Measurements from ENCODE around the gene KCND3.

The KCND3 gene

GRCh38 chr1:111884772-111885443 is 104.6 kb downstream of the KCND3 start:
- no peak for DNase-seq (ENCODE audit: low read depth in 2 of 3, low spot score in 1 of 3)

GRCh38 chr1:111882986-111883560 is 106.4 kb downstream of the KCND3 start:
- DNase-seq (ENCODE audit: low read depth in 2 of 3, low spot score in 1 of 3), result no peak

- DNase-seq (ENCODE audit: low read depth in 2 of 3, low spot score in 1 of 3), result no peak
Observed at GRCh38 chr1:111882559-111882958, 106.9 kb downstream of the KCND3 start.

- DNase-seq (ENCODE audit: low read depth in 2 of 3, low spot score in 1 of 3), result no peak
Observed at GRCh38 chr1:111880881-111881837, 108.3 kb downstream of the KCND3 start.

DNA sequence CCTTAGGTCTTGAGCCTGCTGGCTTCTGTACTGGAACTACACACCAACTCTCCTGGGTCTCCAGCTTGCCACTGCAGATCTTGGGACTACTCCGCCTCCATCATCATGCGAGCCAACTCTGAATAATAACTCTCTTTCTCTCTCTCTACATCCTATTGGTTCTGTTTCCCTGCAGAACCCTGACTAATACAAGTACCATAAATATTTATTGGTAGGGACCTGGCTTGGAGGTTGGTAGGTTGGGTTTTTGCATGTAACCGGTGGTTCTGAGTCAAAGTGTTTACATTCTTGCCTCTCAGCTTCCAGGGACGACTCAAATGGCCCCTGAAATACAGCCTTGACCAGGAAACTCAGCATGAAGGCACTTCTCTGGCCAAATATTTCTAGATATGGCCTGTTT is 110.4 kb downstream of the KCND3 start:
- no peak for DNase-seq (ENCODE audit: low read depth in 2 of 3, low spot score in 1 of 3)

DNA sequence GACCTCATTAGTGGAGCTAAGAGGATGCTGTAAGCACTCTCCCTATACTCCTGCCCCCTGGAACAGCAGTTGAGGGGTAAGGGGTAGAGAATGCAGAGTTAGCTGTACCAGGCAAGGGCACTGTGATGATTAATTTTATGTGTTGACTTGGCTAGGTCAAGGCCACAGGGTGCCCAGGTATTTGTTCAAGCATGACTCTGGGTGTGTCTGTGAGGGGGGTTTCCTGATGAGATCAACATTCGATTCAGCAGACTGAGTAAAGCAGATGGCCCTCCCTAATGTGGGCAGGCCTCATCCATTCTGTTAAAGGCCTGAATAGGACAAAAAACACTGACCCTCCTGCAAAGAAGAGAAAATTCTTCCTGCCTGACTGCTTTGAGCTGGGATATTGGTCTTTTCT is 110.8 kb downstream of the KCND3 start:
- no peak for DNase-seq (ENCODE audit: low read depth in 2 of 3, low spot score in 1 of 3)

DNA sequence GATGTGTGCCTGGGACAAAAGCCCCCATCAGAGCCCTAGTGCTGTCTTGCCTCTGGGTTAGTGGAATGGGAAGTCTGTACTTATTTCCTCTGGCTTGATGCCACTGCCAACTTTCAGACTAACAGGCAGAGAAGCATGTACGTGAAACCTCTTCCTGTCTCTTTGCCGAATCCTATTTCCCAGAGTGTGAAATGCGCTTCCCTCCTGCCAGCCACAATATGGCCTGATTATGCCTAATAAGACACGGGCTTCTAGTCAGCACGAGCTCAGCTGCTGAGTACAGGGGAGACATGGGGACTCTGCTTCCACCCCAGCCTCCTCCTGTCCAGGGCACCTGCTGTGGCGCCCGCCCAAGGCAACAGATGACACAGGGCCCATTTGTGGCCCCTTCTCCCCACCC is 111.4 kb downstream of the KCND3 start:
- no peak for DNase-seq (ENCODE audit: low read depth in 2 of 3, low spot score in 1 of 3)

DNA sequence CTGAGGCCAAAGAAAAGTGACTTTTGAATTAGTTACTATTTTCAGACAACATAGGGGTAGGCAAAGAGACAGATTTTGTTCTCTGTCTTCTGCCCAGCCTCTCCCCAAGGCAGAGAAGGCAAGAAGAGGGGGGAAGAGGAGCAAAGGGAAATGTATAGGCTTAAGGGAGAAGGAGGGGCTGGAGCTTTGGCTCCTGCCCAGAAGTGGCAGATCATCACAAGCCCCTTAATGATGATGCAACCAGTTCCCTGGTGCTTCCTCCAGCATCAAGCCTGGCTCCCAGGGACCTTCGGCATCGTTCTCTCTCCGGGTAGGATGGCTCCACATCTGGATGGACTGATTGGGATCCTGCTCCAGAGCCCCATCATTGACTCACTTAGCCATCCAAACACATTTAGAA is 112.8 kb downstream of the KCND3 start:
- no peak for DNase-seq (ENCODE audit: low read depth in 2 of 3, low spot score in 1 of 3)

DNA sequence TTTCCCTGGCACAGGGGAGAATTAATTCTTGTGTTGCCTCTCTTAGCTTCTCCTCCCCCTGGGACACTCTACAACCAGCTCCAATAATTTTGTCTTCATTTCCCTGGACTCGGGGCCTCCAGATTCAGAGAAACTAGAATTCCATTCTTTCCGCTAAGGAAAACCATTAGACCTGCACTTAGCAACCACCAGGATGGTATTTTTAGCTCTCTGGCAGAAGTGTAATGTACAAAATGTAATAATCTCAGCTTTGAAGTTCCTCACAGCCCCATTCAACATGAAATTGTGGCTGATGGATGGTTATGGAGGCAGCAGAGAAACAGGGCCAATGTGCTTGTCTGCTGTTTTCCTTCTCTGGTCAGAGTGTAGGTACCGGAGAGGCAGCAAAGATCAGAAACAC is 113.8 kb downstream of the KCND3 start:
- DNase-seq (ENCODE audit: low read depth in 2 of 3, low spot score in 1 of 3), result no peak

- no peak for DNase-seq (ENCODE audit: low read depth in 2 of 3, low spot score in 1 of 3)
Observed at GRCh38 chr1:111873460-111874030, 115.9 kb downstream of the KCND3 start.

DNA sequence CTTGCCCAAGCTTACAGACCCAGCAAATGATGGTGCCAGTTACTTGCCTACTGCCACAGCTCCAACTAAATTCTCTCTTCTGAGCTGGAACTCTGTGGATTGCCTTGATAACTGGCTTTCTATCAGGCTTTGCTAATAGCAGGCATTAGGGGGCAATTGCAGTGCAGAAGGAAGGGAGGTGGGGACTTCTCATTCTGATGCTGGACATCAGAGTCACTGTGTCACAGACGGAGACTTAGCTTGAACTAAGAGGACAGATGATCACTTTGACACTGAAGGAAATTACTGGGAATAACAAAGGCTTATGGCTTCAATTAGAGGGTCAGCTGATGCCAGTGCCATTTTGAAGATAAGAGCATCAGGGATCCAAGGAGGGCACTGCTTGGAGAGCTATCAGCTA is 119.3 kb downstream of the KCND3 start:
- no peak for DNase-seq (ENCODE audit: low read depth in 2 of 3, low spot score in 1 of 3)

GRCh38 chr1:111867868-111868440 is 121.5 kb downstream of the KCND3 start:
- DNase-seq (ENCODE audit: low read depth in 2 of 3, low spot score in 1 of 3), result no peak

GRCh38 chr1:111864862-111865261 is 124.6 kb downstream of the KCND3 start:
- no peak for DNase-seq (ENCODE audit: low read depth in 2 of 3, low spot score in 1 of 3)

- DNase-seq (ENCODE audit: low read depth in 2 of 3, low spot score in 1 of 3), result no peak
Observed at GRCh38 chr1:111863401-111863800, 126.1 kb downstream of the KCND3 start.

DNA sequence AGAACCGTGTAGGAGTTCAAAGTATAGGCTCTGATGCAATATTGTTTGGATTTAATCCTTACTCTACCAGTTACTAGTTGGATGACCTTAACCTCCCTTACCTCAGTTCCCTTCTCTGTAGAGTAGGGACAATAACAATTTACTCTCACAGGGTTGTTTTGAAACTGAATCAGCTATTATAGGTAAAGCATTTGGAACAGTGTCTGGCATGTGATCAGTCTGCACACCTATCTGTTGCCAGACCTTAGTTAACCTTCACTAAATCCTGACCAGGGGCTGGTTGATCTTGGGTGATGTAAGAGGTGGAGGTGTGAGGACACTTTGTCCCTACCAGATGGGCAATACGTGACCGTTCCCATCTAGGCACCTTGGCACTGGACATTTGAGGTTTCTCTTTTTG is 126.9 kb downstream of the KCND3 start:
- DNase-seq (ENCODE audit: low read depth in 2 of 3, low spot score in 1 of 3), result no peak

- no peak for DNase-seq (ENCODE audit: low read depth in 2 of 3, low spot score in 1 of 3)
Observed at GRCh38 chr1:111861523-111861922, 127.9 kb downstream of the KCND3 start.

DNA sequence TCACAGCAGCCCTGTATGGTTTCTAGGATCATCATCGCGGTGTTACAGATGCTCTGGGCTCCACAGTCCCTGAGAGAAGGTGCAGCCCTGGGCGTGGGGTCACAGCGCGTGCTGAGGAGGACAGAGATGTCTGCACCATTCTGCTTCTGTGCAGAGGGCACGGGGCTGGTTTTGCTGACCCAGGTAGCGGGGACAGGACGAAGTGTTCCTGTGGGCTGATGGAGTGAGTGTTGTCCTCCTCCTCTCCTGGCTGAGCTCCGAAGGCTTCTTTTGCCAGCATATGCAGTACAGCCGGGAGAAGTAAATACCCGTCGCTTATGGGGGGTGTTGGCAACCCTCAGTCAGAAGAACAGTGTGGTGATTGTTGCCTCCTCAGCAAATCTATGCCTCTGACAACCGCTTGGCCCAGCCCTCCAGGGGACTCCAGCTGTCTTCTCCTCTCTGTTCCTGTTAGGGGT is 132.2 kb downstream of the KCND3 start:
- no peak for DNase-seq (ENCODE audit: low read depth in 2 of 3, low spot score in 1 of 3)

GRCh38 chr1:111856411-111857185 is 132.9 kb downstream of the KCND3 start:
- DNase-seq (ENCODE audit: low read depth in 2 of 3, low spot score in 1 of 3), result no peak

DNA sequence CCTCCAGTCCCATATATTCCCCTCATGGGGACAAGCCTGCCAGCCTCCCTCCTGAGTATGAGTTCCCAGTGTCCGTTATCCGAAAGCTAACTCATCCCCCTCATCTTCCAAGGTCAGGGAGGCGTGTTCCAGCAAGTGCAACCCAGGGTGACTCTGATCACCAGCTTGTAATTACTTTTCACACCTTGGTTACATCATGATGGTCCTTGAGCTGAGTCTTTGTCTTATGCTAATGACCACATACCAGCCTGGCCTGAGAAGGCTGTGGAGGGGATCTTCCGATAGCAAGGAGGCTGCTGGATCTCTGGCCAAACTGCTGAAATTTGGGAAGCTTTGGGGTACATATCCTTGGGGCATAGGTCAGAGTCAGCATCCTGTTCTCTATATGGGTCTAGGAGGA is 134.2 kb downstream of the KCND3 start:
- no peak for DNase-seq (ENCODE audit: low read depth in 2 of 3, low spot score in 1 of 3)

GRCh38 chr1:111852261-111852721 is 137.2 kb downstream of the KCND3 start:
- DNase-seq (ENCODE audit: low read depth in 2 of 3, low spot score in 1 of 3), result no peak

Measured in stimulated activated CD4-positive, alpha-beta T cell treated with anti-CD3 and anti-CD28 coated beads, Interleukin-12 subunit alpha, Interleukin-12 subunit beta, amount 100 ng/mL, for 48 hours (primary cell).